Hematopoietic multipotent progenitor cell treated with erythropoietin and hydrocortisone succinate and interleukin-3 and kit ligand, for 17 days (in vitro differentiated cells): ENCODE results near the gene DCTN3.

Source experiments
- DNase-seq: peaks from one replicate; pipeline ENCODE4 v3.0.0-alpha.2; 2015; ENCODE audit warnings: low spot score

The DCTN3 gene

GRCh38 chr9:34623374-34624235 is 3.3 kb upstream of the DCTN3 start:
- DNase-seq = no peak

DNA sequence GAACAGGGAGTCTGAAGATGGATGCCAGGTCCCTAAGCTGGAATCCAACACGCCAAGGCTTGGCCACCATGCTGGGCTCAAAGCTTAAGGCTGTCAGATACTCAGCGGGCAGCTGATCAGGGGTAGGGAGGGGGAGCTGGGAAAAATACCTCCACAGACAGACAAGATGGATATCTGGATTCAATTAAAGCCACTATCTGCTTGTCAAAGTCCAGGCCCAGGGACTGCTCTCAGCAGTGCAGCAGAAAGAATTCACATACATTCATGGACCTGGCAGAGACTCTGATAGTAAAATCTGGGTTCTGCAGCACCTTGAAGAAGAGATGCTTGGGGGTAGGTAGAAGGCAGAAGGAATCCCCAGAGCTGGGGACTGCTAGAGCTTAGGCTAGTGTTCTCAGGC is 5.2 kb downstream of the DCTN3 start:
- no peak for DNase-seq

DNA sequence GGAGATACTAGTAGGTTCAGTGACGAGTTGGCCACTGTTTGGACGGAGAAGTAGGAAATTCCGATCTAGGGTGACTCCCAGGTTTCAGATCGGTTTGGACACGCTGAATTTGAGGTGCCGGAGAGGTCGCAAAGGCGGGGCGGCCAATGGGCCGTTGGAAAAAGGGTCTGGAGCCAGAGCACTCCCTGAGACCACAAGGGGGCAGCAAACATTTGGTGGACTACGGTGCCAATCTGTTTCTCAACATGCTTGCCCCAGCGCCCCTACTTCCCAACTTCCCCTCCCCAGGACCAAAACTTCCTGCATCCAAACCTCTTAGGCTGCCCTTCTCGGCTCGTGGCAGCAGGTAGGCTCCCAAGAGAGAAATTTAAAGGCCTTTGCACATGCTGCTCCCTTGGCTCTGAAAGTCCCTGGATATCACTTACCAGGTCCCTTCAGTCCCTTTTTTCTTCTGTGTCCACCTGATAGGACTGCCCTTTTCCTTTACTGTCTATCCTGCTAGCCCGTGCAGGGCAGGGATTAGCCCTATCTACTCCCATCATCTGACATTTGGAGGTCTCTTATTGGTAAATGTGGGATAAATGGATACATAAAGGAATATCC is 7.4 kb downstream of the DCTN3 start:
- peak; percentile 91 for DNase-seq

DNA sequence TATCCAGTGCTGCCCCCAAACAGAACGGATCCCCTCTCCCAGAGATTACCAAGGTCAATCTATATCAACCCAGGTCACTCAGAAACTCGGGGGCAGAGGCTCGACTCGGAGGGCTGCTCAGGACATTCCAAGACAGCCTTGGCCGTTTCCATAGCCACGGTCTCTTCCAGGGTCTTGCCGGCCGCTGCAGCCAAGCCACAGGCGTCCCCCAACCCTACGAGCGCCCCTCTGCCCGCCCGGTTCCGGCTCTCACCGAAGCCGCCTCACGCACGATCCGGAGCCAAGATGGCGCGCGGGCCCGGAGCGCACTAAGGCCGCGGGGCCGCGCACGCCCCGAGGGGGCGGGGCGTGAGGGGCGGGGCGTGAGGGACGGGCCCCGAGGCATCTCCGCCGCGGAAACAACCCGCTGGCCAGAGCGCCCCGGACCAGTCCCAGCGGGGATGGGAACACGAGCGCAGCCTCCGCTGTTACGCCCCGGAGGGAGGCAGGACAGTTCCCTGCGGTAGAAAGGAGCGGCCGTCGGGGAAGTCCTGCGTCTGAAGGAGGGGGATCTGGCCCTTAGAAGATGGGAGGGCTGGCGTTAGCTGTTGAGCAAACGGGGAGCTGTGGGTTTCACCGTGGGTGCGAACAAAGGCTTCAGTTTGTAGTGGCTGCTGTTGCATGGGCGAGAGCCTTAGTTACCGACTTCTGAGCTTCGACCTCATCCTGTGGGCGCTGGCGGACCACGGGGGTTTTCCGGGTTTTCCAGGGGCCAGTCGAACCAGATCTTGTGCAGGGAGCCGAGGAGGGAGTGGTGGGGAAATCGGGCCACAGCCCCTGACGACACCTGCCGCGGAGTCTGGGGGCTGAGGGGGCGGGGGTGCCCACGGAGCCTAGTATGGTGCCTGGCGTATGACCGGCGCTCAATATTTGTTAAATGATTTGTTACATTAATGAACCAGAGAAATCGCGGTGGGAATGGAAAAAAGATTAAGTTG is 8.2 kb downstream of the DCTN3 start, which contains the start of gene RPP25L:
Gene RPP25L, minus strand, starts transcription at position 287 of the 977 bp plus-strand sequence. CDS start 801 bp downstream, outside the sequence.
- peak; percentile 92 for DNase-seq

DNA sequence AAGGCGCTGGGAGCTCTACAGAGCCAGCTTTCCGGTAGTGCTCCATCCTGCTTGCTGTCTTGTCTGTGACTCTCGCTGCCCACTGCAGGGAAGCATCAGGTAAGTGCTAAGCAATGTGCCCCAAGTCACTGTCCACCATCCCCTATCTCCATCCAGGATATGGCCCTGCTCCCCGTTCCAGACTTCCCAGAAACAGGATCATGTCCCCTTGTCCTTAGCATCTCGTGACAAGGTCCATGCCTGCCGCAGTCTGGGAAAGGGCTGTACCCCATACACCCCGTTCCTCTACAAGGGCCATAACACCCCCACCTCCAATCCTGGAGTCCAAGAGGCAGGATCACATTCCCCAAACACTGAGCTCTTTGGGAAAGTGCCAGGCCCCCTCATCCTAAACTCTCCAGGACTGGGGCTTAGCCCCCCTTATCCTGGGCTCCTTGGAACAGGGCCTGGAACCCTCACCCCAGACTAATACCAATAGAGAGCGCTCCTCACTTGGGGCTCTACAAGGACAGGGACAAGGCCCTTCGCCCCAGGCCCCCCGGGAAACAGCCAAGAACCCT is 9.0 kb downstream of the DCTN3 start:
- no peak for DNase-seq

DNA sequence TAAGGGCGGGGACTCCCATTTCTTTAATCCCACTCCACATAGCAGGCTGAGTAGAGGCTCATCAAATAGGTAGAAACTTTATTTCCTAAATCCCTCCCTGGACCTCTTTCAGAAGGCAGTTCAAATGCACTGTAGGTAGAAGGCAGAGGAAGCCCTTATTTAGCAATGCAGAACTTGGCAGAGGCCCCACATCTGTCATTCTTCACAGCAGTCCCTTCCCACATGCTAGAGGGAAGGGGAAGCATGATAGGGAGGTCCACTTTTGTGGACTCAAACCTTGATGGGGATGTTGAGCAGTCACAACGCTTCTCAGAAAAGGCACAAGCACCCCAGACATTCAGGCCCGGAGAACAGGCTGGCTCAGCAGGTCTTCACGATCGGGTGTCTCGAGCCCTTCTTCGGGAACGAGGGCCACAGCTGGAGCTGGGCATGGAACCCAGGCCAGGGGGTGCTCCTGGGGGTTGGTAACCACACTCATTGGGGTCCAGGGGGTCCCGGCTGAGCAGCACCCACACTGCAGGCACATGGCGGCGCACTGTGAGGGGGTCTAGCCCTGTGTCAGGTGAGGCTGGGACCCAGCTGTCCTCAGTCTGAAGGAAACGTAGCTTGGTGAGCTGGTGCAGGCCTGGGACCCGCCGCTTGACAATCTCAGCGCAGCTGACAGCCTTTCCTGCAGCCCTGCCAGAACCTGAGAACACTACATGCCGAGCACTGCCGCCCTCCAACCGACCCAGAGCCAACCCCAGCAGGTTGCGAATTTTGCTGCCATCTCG is 9.7 kb downstream of the DCTN3 start:
- DNase-seq = no peak

DNA sequence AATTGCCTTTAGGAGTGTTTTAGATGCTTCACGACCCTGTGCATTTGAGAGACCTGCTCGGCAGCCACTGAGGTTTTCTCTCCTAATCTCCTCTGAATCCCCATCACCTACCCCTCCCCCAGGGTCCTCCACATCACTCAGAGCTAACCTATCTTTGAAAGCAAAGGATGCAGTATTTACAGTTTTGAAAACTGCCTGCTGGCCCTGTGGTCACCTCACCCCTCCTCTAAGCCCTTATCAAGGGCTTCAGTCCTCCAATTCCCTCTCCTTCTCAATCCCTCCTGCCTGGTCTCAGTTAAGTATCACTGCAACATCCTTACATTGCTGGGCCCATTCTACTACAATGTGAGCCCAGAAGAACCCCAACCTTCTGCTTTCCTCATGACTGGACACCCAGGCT is 13.0 kb downstream of the DCTN3 start:
- no peak for DNase-seq

DNA sequence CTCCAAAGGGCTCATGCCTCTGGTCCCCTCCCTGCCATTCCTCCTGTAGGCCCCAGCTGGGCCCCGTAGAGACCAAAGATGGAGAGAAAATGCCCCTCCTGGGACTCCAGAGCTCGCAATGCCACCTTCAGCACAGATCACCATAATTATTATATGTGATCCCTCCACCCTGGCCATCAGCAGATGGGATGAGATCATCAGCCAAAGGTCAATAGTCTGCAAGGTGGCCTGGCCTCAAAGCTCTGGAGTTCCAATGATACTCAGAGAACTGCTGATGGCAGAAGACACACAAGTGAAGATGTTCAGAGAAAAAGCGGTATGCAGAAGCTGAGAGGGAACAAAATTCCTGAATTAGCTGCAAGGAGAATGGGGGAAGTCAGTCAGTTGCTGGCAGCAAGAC is 13.4 kb downstream of the DCTN3 start:
- no peak for DNase-seq

- DNase-seq = no peak
These were observed 14.1 kb downstream of the DCTN3 start for GRCh38 chr9:34606190-34606589.

- peak; percentile 85 for DNase-seq
These were observed 16.6 kb downstream of the DCTN3 start for GRCh38 chr9:34603610-34604231.

DNA sequence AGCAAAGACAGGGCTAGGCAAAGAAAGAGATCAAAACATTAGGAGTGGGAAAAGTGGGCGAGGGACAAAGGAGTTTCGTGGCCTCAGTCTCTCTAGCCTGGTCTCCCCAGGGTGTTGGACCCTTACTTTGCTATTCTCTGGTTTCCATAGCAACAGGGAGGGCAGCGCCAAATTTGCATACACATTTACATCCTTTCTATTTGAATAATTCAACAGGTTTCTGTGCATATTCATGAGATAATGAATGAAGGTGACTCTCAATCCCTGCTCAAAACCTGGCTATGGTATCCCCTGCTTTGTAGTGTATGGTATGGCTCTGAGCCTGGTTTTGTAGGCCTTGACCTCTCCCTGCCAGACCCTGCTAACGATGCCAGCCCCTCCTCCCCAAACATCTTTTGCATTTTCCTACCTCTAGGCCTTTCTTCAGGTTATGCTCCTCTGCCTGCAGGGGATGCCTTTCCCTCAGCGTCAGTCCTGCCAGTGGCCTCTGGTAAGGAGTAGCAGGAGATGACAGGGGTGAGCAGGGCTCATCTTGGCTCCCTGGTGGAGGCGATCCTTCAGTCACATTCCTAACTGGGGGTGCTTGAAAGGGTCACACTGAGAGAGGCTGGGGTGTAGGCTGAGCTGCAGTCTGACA is 18.2 kb downstream of the DCTN3 start:
- no peak for DNase-seq

DNA sequence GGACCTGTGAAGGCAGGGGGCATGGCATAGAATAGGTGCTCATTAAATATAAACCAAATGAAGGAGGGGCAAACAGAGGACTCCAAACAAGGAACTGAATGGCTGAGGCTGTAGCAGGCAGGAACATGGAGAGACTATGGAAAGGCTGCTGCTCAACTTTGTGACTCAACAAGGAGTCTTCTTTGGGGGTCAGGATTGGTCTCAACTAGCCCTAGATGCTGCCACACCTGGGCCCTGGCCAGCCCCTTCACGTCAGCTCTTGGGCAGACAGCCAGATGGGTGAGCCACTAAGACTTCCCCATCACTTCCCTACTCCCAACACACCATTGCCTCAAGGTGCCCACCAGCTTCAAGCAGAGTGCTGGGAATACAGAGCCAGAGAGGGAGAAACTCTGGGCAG is 19.4 kb downstream of the DCTN3 start:
- no peak for DNase-seq

DNA sequence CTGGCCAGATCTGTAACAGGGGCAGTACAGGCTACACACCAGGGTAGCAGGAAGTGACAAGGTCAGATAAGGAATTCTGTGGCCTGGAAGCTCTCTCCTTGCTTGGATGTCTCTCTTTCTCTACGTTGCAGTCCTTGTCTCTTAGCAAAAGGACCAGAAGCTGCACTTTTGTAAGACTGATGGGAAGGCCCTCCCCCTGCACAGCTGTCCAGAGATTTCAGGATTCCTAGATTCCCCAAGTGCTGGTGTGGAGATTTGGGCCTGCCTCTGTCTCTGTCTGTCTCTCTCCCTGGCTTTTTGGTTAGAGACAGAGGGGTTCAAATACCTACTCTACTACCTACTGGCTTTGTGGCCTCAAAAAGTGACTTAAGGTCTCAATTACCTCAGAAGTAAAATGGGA is 20.7 kb downstream of the DCTN3 start:
- DNase-seq = no peak

DNA sequence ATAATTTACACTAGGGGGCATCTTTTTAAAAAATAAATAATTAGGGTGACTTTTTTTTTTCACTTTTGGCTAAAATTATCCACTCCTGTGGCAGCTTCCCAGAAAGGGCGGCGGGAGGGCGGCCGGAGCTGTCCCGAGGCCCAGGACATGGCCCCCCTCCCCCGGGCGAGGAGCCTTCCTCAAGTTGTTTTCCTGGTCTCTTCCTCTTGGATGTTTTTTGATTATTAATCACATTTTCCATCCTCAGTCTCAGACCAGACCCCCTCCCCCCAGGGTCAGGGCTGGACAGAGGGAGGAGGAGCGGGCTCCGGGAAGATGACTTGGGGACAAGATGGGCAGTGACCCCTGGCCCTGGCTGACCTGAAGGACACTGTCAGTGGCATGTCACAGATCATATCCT is 26.1 kb downstream of the DCTN3 start:
- no peak for DNase-seq

GRCh38 chr9:34592895-34593601 is 27.2 kb downstream of the DCTN3 start:
- no peak for DNase-seq

DNA sequence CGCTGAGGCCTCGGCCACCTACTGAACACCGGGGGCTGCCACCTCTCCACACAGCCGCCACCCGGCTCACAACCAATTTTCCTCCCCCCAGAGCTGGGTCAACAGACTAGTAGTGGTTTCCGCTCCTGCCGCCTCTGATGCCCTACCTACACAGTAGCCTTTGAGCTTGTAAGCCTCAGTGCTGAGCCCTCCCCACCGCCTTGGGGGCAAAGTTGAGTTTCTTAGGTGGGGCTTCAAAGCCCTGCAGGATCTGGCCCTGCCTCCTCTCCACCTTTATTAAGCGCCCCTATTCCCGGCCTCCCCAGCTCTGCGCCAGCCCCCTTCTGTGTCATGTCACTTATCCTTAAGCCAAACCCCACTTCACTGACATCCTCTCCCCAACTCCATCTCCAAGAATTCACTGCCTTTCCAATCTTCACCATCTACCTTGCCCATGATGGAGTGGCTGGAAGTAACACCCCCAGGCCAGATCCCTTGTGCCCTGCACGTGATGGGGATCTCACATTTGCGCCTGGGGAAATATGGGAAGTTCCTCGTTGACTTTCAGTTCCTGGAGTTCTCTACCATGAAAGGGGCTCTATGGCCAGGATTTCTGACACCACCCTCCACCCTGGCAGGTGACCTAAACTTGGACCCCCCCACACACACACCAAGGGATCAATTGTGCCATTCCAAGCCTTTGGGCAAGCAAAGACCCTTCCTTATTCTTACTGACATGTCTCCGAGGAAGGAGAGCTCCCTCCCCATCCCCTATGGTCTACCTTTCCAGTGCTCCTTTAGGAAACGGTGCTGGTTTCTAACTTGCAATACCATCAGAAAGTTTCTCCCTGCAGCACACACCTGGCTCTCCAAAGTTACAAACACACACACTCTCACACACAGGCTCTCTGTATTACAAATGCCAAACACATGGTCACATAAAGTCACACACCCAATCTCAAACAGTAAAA is 28.1 kb downstream of the DCTN3 start:
- no peak for DNase-seq

- DNase-seq = peak; percentile 61
These were observed 28.9 kb downstream of the DCTN3 start for GRCh38 chr9:34591248-34591916.
